NCI-H1092 treated with DMSO at 0.1 percent for 48 hours (cell line): ENCODE measurements around the gene BPHL.
"Not testable (repeated sequence)": the region's sequence is repeated elsewhere in the genome, so short reads cannot be mapped to it uniquely, and the experiment has no call there.

ENCODE experiments used
- DNase-seq: peaks from one replicate; lab custom pipeline; 2025; lab: John Stamatoyannopoulos, UW

Gene BPHL

GRCh38 chr6:3122823-3123182, 4.3 kb downstream of the BPHL start:
- no peak for DNase-seq

GRCh38 chr6:3124667-3125066, 6.2 kb downstream of the BPHL start:
- no peak for DNase-seq

GRCh38 chr6:3125815-3126214, 7.3 kb downstream of the BPHL start:
- DNase-seq, result no peak

- no peak for DNase-seq
These were observed 10.0 kb downstream of the BPHL start for GRCh38 chr6:3128356-3129108.

GRCh38 chr6:3131695-3132094, 13.2 kb downstream of the BPHL start:
- DNase-seq, result no peak

- no peak for DNase-seq
These were observed 15.0 kb downstream of the BPHL start for GRCh38 chr6:3133515-3133914.

GRCh38 chr6:3135668-3136291, 17.3 kb downstream of the BPHL start:
- no peak for DNase-seq

GRCh38 chr6:3136292-3137011, 17.9 kb downstream of the BPHL start:
- no peak for DNase-seq

- no peak for DNase-seq
These were observed 18.7 kb downstream of the BPHL start for GRCh38 chr6:3137057-3137777.

- DNase-seq, result not testable (repeated sequence)
These were observed 19.4 kb downstream of the BPHL start for GRCh38 chr6:3137873-3138272.

- no peak for DNase-seq
These were observed 19.8 kb downstream of the BPHL start for GRCh38 chr6:3138341-3138740.

- peak; percentile 37 for DNase-seq
These were observed 20.8 kb downstream of the BPHL start for GRCh38 chr6:3139090-3139903.

- DNase-seq, result no peak
These were observed 21.7 kb downstream of the BPHL start for GRCh38 chr6:3140201-3140600.

GRCh38 chr6:3142536-3142935, 24.0 kb downstream of the BPHL start:
- DNase-seq, result no peak

GRCh38 chr6:3143158-3143557, 24.6 kb downstream of the BPHL start:
- no peak for DNase-seq

GRCh38 chr6:3144571-3144970, 26.1 kb downstream of the BPHL start:
- DNase-seq, result no peak

- DNase-seq, result no peak
These were observed 29.6 kb downstream of the BPHL start for GRCh38 chr6:3147914-3148757.

GRCh38 chr6:3151691-3152090, 33.2 kb downstream of the BPHL start:
- DNase-seq, result peak; percentile 32

- no peak for DNase-seq
These were observed 34.2 kb downstream of the BPHL start for GRCh38 chr6:3152689-3153088.

GRCh38 chr6:3155416-3155815, 36.9 kb downstream of the BPHL start:
- not testable (repeated sequence) for DNase-seq
